OCI-LY1 (cell line): ENCODE data around the gene AK5.

Experiments used
- CTCF ChIP-seq: fragments of 200-600 bp; sonication (generic), shearing (Covaris generic); IDR thresholded peaks from 2 replicates; pipeline ENCODE4 v1.5.1; 2017; ENCODE audit warnings: mild to moderate bottlenecking, antibody characterized with exemption, low read length, moderate library complexity, mixed read lengths
- EZH2 ChIP-seq: fragments of 200-600 bp; sonication (generic), shearing (Covaris generic); IDR thresholded peaks from 2 replicates; pipeline ENCODE4 v1.8.0; 2017; ENCODE audit warnings: borderline replicate concordance, mixed run types, mild to moderate bottlenecking, antibody characterized with exemption, low read length, moderate library complexity, mixed read lengths

GRCh38 chr1:77516106-77516505 lies 234.3 kb downstream of the AK5 start:
- TF ChIP-seq CTCF: no peak
- TF ChIP-seq EZH2: no peak
